Measurements from ENCODE around the gene PEAK3. TPM values are rescaled to one million over a fixed set of nuclear protein-coding genes. Genes with fewer than 3 reads are reported as not detected.

Gene PEAK3
- total and polyA plus RNA-seq, 9 donors: 0.10 to 0.62 (median 0.26) TPM; not detected in 3

DNA sequence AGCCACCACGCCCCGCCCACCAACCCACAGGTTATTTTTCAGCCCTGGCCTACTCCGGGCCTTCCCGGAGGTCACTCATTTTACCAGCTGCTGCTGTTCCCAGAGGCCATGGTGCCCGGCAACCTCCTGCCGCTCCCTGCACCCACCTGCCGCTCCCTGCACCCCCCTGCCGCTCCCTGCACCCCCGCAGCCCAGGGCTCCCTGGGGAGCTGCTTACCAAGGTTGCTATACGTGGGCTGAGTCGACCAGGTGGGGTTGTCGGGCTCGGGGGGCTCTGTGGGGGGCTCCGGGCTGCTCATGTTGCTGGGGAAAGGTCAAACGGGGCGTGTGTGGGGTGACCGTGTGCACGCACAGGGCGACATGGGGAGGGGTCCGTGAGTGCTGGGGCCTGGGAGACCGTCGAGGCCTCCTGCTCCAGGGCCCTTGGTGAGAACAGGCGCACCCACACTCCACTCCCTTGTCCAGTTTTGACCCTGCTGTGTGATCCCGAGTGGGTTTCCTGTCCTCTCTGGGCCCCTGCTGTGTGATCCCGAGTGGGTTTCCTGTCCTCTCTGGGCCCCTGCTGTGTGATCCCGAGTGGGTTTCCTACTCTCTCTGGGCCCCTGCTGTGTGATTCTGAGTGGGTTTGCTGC, 1.2 kb downstream of the PEAK3 start:
- no peaks in the 10 kb centered on the region for H3K27me3 ChIP-seq
- H3K4me3 ChIP-seq: no peak overlapping the region
- TF ChIP-seq, protein P1, sequence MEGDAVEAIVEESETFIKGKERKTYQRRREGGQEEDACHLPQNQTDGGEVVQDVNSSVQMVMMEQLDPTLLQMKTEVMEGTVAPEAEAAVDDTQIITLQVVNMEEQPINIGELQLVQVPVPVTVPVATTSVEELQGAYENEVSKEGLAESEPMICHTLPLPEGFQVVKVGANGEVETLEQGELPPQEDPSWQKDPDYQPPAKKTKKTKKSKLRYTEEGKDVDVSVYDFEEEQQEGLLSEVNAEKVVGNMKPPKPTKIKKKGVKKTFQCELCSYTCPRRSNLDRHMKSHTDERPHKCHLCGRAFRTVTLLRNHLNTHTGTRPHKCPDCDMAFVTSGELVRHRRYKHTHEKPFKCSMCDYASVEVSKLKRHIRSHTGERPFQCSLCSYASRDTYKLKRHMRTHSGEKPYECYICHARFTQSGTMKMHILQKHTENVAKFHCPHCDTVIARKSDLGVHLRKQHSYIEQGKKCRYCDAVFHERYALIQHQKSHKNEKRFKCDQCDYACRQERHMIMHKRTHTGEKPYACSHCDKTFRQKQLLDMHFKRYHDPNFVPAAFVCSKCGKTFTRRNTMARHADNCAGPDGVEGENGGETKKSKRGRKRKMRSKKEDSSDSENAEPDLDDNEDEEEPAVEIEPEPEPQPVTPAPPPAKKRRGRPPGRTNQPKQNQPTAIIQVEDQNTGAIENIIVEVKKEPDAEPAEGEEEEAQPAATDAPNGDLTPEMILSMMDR (IDR thresholded peaks at IDR 0.05): no peak
- no peak for TF ChIP-seq POLR2A (IDR thresholded peaks at IDR 0.05)
- no peak for TF ChIP-seq EP300 (IDR thresholded peaks at IDR 0.05)
- peaks cover 12% of the 10 kb centered on the region for H3K4me1 ChIP-seq (ENCODE audit: insufficient read depth)
- DNase-seq: no peak
- no peak overlapping the region for H3K27ac ChIP-seq
- no peaks in the 10 kb centered on the region for H3K9me3 ChIP-seq
- no peaks in the 10 kb centered on the region for H3K36me3 ChIP-seq
- intact Hi-C loops (cut with DNase I): loop anchor here in 1 of 4 donors (5.0 kb wide), 1 partner anchor 1113 kb away; no protein-coding TSS in a partner anchor
- 62 to 75% (median 66%) methylated on average over 25 to 26 of the region's 26 CpGs for WGBS, 3 donors

DNA sequence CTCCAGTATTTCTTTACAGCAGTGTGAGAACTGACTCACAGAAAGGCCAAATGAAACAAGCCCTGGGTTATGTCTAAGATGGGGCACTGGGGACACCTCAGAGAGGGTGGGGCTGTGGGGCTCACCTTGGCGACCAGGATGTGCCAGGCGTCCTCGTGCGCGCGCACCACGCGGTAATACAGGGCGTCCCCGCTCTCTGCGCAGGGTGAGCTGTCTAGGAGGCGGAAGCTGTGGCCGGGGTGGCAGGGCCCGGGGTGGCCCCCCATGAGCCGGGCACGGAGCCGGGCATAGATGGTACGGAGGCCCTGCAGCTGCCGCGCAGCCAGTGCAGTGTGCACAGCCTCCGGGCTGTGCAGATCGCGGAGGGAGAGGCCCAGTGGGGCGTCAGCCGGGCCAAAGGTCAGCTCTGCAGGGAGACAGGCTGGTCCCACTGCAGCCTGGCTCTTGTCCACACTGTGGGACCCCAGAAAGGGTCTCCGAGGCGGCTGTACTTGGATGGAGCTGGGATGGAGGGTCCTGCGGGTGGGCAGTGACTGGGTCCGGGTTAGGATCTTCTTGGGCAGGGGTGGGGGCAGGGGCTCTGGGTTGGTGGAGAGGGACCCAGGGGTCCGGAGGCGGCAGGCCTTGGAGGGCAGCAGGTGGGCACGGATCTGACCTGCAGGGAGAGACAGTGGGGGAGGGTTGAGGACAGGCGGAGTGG, 3.4 kb downstream of the PEAK3 start:
- Histone ChIP-seq H3K36me3 (no peaks in the 10 kb centered on the region), H3K27me3 (no peaks in the 10 kb centered on the region), H3K4me3 (no peak overlapping the region), H3K4me1 (ENCODE audit: insufficient read depth) (peaks cover 23% of the 10 kb centered on the region), H3K27ac (no peak overlapping the region), H3K9me3 (no peaks in the 10 kb centered on the region)
- no peak for DNase-seq
- TF ChIP-seq, protein P1 (IDR thresholded peaks at IDR 0.05): no peak
- no peak for TF ChIP-seq EP300 (IDR thresholded peaks at IDR 0.05)
- no peak for TF ChIP-seq POLR2A (IDR thresholded peaks at IDR 0.05)
- intact Hi-C loops (cut with DNase I): loop anchor here in 2 of 4 donors (10.0 kb wide), 3 partner anchors 116 to 336 kb away; partner anchors contain the start of gene AP3D1 (in 1 of the 2)
- 86 to 89% (median 89%) methylated on average over 33 of the region's 33 CpGs for WGBS, 3 donors

DNA sequence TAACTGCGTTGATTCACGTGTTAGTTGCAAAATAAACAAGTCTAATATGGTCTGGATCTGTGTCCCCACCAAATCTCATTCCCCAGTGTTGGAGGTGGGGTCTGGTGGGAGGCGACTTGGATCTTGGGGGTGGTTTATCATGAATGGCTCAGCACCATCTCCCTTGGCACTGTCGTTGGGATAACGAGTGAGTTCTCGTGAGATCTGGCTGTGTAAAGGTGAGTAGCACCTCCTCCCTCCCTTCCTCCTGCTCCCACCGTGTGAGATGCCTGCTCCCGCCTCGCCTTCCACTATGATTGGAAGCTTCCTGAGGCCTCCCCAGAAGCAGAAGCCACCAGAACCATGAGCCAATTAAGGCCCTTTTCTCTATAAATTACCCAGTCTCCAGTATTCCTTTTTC, 4.8 kb downstream of the PEAK3 start:
- no peaks in the 10 kb centered on the region for H3K9me3 ChIP-seq
- no peak for DNase-seq
- H3K36me3 ChIP-seq: no peaks in the 10 kb centered on the region
- TF ChIP-seq, protein P1 (IDR thresholded peaks at IDR 0.05): no peak
- TF ChIP-seq EP300 (IDR thresholded peaks at IDR 0.05): no peak
- TF ChIP-seq POLR2A (IDR thresholded peaks at IDR 0.05): no peak
- no peak overlapping the region for H3K4me3 ChIP-seq
- no peak overlapping the region for H3K27ac ChIP-seq
- intact Hi-C loops (cut with DNase I): loop anchor here in 2 of 4 donors (10.0 kb wide), 3 partner anchors 118 to 338 kb away; partner anchors contain the start of gene AP3D1 (in 1 of the 2)
- 76 to 81% (median 80%) methylated on average over 9 of the region's 9 CpGs for WGBS, 3 donors
- no peaks in the 10 kb centered on the region for H3K27me3 ChIP-seq
- H3K4me1 ChIP-seq (ENCODE audit: insufficient read depth): peaks cover 23% of the 10 kb centered on the region

DNA sequence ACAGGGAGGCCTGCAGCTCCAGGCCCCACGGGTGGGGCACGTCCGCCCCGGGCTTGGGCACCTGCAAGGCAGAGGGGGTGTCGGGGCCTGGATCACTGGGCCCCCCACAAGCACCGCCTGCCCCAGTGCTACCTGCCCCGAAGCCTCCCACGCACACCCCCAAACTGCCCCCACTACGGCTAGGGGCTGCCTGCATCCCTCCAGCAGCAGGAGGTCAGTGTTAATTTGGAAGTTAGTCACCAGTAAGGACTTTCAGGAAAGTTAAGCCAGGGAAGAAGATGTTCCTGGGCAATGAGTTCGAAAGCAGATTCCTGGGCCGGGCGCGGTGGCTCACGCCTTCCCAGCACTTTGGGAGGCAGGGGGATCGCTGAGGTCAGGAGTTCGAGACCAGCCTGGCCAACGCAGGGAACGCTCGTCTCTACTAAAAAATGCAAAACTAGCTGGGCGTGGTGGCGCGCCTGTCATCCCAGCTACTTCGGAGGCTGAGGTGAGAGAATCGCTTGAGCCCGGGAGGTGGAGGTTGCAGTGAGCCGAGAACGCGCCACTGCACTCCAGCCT, 5.5 kb downstream of the PEAK3 start:
- no peak for DNase-seq
- TF ChIP-seq, protein P1 (IDR thresholded peaks at IDR 0.05): no peak
- TF ChIP-seq POLR2A (IDR thresholded peaks at IDR 0.05) (no peak), EP300 (IDR thresholded peaks at IDR 0.05) (no peak)
- no peaks in the 10 kb centered on the region for H3K27me3 ChIP-seq
- H3K4me1 ChIP-seq (ENCODE audit: insufficient read depth): peaks cover 20% of the 10 kb centered on the region
- no peaks in the 10 kb centered on the region for H3K9me3 ChIP-seq
- H3K36me3 ChIP-seq: no peaks in the 10 kb centered on the region
- H3K27ac ChIP-seq: no peak overlapping the region
- WGBS, 3 donors: 82 to 85% (median 85%) methylated on average over 28 of the region's 28 CpGs
- H3K4me3 ChIP-seq: no peak overlapping the region
- intact Hi-C loops (cut with DNase I): loop anchor here in 2 of 4 donors (10.0 kb wide), 3 partner anchors 118 to 338 kb away; partner anchors contain the start of gene AP3D1 (in 1 of the 2)
